Measurements from ENCODE around the gene PPP1R9B.

Gene PPP1R9B

DNA sequence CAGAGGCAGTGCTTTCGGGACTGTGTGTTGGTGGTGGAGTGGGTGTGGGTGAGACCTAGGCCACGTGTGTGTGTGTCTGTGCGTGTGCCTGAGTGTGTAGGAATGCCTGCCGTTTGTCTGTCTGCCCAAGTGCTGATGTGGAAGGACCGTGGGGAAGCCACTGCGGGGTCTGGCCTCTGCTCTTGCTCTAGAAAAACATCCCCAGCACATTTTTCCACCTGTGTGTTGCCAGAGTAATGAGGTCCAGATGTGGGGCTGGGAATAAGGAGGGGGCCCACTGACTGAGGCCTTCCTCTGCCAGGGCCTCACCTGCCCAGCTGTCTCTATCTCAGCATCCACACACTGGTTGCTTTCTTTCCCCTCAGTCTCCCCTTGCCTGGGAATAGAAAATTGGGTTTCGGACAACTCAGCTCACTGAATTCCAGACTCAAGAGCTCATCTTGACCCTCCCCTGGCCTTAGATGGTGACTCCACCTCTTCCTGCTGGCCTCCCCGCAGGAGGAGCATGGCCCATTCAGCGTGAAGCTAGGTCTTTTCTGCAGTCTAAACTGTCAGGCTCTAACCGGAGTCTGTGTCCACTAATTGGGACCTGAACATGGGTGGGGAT is 23.0 kb upstream of the PPP1R9B start:
- peak; percentile 79 for DNase-seq (ENCODE audit: low read depth)

DNA sequence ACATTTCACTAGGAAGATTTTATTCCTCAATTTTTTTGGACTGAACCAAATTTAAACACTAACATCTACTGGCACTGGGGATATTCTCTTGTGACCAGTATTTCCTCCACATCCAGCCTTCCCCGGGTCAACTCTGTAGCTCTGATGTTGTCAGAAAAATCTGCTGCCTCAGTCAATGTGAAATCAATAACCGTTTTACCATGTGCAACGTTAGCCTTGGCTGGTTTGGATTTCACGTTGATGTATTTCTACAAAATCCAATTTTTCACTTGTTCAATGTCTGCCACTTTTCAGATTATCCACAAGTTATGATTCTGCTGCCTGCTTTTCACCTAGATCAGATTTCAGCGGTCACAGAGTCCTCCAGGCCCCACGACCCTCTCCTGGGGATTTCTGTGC is 22.5 kb upstream of the PPP1R9B start:
- no peak for DNase-seq (ENCODE audit: low read depth)

DNA sequence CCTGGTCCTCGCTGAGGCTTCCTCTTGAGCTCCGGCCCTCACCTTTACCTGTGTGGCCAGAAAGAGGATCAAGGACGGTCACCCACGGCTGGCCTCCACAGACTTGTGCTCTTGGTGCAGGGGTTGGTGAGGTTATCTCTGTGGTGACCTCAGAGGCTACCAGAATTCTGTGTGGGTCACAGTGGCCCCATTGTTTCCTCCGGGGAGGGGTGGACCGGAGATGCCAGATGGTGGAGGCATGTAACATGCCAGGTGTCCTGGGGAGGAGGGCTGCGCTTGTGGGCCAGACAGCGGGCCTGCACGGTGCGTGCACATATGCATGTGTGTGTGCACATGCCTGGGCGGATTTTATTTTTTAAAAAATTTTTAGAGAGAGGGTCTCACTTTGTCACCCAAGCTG is 21.7 kb upstream of the PPP1R9B start:
- DNase-seq (ENCODE audit: low read depth), result no peak

DNA sequence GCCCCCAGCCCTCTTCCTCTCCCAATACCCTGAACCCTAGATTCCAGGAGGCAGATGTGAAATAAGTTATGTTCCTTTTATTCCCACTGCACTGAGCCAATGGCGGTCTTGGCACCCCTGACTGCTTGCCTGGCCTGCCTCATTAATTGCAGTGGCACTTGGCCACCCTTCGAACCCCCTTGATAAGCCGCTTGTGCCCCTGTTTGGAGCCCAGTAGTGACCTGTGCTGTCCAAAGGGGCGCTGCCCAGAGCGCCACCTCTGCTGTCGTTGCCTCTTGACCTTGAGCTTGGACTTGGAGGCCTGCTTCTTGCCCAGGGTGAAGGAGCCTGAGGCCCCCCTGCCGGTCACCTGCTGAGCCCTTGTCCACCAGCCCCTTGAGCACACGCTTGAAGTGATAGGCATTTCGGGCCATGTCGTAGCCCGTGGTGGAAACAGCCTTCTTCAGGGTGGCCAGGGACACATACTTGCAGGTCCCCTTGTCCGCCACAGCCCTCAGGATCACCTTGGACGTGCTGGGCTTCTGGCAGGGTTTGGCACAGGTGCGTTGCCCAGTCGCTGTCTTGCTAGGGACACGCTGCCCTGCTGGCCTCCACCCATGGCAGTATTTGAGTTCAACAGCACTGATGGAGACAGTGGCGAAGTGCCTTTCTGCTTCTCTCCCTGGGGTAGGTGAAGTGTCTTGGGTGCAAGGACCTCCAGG is 21.0 kb upstream of the PPP1R9B start:
- DNase-seq (ENCODE audit: low read depth), result no peak

DNA sequence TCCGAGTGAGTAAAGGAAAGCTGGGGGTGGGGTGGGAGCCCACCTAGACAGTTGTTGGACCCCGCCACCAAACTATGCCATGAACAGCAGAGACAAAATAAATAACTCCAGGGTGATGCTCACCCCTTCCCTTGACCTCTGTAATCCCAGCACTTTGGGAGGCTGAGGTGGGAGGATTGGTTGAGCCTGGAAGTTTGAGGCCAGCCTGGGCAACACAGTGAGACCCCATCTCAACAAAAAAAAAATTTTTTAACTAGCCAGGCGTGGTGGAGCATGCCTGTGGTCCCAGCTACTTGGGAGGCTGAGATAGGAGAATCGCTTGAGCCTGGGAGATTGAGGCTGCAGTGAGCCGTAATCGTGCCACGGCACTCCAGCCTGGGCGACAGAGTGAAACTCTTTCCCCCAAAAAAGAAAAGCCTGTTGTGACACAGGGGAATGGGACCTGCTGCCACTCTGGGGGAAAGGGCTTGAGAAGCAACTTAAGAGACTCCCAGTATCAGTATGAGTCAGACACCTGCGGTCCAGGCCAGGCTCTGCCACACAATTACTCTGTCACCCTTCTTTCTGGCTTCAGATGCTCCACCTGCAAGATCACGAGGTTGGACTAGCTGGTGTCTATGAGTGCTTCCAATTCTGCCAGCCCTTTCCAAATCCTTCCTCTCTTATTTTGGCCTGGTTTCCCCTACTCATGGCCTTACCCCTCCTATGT is 20.3 kb upstream of the PPP1R9B start:
- DNase-seq (ENCODE audit: low read depth), result no peak

DNA sequence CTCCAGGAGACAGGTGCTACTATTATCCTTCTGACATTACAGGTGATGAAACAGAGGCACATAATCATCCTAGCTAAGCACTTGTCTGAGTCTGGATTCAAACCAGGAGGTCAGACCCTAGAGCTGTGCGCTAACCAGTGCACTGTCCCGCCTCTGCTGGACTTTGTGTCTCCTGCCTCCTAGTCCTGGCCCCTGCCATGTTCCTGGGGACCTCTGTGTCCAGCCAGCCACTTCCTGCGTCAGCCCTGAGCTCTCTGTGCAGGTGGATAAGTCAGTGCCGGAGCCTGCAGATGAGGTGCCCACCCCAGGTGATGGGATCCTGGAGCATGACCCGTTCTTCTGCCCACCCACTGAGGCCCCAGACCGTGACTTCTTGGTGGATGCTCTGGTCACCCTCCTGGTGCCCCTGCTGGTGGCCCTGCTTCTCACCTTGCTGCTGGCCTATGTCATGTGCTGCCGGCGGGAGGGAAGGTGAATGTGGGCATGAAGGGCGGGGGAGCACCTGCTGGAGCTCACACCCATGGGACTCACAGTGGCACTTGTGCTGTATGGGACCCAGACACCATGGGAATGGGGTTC is 19.5 kb upstream of the PPP1R9B start:
- no peak for DNase-seq (ENCODE audit: low read depth)

DNA sequence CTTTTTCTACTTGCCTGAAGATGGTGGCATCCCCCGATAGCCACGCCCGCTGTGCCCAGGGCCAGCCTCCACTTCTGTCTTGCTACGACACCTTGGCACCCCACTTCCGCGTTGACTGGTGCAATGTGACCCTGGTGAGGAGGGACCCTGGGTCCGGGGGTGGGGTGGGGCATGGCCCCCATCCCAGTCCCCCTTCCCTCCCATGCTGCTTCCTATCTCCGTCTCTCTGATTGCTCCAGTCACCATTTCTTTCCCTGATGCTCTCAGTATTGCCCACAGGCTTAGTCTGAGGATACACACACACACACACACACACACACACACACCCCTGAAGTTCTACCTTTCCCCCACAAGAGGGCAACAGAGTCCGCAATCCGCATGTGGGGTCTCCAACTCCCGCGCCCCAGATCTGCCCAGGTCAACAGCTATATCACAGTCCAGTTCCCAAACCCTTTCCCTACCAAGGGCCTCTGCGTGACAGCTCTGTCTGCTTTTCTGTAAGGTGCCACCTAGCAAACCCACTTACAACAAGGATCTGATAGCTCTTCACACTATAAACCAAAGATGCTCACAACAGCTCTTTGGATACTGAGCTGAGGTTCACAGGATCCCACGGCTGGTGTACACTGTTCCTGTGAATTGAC is 18.8 kb upstream of the PPP1R9B start:
- no peak for DNase-seq (ENCODE audit: low read depth)

DNA sequence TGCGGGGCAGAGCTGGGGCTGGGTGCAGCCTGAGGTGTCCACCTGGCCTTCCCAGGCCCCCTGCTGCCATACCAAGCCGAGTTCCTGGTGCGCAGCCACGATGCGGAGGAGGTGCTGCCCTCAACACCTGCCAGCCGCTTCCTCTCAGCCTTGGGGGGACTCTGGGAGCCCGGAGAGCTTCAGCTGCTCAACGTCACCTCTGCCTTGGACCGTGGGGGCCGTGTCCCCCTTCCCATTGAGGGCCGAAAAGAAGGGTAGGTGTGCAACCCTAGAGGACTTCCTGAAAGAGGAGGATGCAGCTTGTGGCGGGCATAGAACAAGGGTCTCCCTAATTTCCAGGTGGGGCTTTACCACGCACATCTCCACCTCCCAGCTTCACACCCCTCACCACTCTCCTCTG is 17.8 kb upstream of the PPP1R9B start:
- no peak for DNase-seq (ENCODE audit: low read depth)

DNA sequence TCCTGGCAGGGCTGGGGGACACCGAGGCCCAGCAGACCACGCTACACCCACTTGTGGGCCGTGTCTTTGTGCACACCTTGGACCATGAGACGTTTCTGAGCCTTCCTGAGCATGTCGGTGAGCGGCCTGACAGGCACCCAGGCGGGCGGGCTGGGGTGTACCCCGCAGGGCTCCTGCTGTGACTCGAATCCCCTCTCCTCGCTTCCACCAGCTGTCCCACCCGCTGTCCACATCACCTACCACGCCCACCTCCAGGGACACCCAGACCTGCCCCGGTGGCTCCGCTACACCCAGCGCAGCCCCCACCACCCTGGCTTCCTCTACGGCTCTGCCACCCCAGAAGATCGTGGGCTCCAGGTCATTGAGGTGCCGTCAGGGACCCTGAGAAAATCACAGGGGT is 16.9 kb upstream of the PPP1R9B start:
- DNase-seq (ENCODE audit: low read depth), result no peak

DNA sequence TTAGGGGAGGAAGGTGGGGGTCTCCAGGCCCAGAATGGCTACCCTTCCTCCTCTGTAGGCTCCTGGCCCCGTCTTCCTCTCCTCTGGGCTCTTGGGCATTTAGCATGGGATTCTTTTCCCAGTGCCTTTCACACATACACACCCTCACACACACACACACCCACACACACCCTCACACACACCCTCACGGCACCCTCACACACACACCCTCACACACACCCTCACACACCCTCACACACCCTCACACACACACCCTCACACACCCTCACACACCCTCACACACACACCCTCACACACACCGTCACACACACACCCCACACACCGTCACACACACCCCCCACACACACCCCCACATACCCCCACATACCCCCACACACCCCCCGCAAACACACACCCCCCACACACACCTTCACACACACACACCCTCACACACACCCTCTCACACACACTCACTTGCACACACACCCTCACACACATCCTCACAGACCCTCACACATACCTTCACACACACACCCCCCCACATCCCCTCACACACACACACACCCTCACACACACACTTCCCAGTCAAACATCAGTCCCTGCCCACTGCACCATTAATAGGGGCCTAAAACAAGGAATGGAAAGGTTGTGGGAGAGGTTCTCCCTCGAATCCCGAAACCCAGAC is 16.2 kb upstream of the PPP1R9B start:
- DNase-seq (ENCODE audit: low read depth), result no peak

DNA sequence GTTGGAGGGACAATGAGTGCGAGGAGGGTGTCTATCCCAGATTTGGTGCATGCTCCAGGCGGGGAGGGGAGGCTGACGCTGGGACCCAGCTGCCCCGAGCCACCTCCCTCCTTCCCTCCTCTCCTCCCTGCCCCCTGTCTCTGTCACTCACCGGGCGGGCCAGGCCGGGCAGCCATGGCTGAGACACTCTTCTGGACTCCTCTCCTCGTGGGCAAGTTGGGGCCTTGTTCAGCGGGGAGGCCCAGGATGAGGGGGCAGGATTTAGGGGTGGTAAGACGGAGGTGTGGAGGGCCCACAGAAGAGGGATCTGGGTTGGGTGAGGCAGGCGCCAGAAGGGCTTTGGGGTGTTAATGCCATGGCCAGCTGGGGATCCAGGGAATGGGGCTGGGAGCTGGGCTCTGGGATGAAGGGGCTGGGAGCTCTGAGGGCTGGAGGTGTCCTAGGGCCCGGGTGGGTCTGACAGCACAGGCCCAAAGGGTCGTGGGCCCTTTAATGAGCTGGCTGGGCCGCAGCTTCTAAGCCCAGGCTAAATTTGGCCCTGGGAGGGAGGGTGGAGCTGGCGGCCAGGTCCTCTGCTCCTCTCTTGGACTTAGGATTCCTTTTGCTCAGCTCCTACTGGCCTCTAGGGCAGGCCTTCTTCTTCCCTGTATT is 15.5 kb upstream of the PPP1R9B start, which contains the start of gene SGCA:
Gene SGCA (plus strand): TSS at position 139 of the 651 bp plus-strand sequence. CDS start 36 bp downstream, at position 175.
- no peak for DNase-seq (ENCODE audit: low read depth)

DNA sequence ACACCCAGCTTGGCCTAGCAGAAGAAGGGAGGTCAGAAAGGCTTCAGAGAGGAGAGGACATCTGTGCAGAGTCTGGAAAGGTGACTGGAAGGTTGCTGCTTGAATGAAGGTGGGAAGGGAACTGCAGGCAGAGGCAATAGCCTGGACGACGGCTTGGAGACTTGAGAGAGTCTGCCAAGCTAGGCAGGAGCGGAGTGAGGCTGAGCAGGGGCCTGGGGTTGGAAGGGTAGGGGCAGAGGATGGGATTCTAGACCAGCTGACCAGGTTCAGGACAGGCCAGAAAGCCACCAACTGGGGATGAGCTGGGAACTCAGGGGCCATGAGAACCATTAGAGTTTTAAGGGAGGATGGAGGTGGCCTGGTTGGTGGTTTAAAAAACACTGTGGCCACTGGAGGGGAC is 15.0 kb upstream of the PPP1R9B start:
- no peak for DNase-seq (ENCODE audit: low read depth)

DNA sequence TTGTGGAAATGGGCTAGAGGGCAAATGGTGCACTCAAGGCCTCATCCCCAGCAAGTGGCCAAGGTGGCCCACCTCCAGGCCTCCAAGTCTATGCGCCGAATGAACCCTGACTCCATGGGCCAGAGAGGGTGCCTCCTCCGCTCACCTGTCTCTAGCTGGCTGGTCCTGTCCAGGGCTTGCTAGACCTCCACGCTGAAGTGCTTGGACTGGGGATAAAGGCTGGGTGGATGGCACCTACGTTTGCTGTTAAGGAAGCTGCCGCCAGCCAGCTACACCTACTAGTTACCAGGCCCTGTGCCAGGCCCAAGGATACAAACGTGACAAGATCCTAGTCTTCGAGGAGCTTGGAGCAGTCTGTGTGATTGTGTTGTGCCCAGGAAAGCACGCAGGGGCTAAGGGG is 14.6 kb upstream of the PPP1R9B start:
- no peak for DNase-seq (ENCODE audit: low read depth)

DNA sequence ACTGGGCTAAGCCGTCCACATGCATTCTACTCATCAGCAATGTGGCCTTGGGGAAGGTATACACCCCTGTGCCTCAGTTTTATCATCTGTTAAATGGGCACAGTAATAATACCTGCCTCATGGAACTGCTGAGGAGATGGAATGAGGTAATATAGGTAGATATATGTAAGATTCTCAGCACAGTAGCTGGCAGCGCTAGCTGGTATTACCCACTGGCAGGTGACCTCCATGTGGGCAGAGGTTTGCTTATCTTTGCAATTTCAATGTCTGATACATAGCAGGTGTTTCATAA is 14.2 kb upstream of the PPP1R9B start:
- DNase-seq (ENCODE audit: low read depth), result no peak

DNA sequence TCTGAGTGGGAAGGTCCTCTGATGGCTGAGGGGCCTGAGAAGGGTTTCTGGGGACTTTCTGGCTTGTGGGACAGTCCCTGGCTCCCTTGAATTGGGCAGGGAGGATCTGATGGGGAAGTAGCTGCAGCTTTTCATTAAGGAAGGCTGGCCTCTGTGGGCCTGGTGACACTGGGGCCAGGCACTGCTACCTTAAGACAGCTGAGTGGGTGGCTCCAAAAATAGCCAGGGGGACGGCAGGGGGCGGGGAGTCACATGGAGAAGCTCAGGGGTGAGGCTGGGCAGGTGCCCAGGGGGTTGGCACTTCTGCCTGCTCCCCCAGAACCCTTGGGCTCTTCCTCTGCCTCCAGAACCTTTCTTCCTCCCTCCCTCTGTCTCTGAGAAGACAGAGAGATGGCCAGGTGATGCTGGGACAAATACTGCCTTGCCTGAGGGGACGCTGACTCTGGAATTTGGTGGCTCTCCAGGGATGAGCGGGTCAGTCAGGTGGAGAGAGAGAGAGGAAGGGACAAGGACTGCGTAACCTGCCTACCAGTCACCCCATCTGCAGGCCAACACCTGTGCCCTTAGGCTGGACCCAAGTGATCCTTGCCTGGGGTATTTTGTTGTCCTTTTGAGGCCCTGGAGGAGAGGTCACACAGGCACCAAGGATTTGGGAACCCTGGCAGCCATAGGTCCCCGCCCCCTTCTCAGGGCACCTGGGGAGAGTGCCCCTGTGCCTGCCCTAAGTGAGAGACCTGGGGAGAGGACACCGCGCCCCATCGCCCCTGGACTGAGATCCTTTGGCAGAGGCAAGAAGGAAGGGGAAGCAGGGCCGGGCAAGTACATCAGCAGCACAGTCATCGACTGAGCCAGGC is 13.6 kb upstream of the PPP1R9B start:
- DNase-seq (ENCODE audit: low read depth), result no peak

DNA sequence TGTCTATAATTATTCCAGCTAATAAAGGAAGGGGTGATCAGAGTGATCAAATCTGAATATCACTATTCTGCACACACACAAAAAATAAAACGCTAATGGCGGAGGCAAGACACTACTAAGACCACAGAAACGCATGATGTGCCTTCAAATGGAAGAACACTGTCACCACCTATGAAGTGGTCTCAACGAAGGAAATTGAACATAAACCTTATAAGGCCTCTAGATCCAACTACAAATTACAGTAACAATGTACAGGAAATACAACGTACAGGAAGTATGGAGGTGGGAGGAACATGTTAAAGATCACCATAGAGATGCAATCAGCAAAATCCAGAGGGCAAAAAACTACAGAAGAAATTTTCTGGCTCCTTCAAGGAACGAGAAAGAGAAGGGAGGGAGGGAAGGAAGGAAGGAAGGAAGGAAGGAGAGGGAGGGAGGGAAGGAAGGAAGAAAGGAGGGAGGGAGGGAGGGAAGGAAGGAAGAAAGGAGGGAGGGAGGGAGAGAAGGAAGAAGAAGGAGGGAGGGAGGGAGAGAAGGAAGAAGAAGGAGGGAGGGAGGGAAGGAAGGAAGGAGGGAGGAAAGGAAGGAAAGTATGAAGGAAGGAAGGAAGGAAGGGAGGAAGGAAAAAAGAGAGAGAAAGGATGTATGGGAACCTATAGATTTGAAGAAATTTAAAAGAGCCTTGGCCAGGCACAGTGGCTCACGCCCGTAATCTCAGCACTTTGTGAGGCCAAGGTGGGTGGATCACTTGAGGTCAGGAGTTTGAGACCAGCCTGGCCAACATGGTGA is 12.2 kb upstream of the PPP1R9B start:
- DNase-seq (ENCODE audit: low read depth), result no peak

DNA sequence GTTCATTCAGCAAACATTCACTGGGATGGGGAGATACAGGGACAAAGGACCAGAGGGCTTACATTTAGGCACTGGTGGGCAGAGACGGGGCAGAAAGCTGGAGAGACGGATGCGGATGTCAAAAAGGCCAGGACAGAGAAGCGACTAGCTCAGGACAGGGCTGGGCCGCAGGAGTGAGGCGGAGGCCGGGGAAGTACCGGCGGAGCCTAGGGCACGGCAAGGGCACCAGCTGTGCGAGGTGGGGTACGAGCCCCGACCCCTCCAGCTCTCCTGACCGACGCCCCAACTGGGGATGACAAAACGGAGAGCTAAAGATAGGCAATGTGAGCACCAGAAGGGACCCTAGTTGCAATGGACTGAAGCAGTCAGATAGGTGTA is 11.4 kb upstream of the PPP1R9B start:
- DNase-seq (ENCODE audit: low read depth), result no peak

DNA sequence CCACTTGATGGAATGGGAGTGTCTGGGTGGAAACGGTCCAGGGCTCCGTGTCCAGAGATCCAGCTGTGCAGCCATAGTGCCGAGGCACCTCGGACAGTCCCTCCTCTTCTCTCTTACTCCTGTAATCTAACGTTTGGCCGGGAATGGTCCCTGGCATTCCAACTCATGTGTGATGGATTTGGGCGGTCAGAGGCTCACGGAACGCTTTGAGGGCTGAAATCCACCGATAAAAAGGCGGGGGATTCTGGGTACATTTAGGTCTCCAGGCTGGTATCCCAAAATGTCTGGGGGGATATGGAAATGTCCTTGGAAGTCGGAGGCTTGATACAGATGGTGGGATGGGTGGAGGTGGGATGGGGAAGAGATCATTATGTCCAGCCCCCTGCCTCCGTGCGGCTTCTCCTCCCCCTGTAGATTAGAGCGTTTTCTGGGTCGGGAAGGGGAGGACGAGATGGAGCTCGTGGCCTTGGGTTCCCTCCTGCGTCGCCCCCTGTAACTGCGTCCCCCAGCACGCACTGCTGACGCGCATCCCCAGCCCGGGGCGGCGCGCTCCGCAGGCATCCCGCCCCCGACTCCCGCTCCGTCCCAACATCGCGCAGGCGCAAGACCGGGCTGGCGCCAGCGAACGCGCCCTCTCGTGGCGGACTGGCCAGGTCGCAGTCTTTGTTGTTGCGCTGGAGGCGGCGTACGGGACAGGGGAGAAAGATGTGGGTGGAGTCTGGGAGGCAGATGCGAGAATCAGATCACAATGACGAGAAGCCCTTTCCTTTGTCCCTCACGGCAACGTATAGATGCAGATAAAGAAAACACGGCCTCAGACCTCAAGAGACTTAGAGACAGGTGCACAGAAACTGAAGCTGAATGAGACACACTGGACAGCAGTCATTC is 10.8 kb upstream of the PPP1R9B start:
- DNase-seq (ENCODE audit: low read depth), result peak; percentile 83

DNA sequence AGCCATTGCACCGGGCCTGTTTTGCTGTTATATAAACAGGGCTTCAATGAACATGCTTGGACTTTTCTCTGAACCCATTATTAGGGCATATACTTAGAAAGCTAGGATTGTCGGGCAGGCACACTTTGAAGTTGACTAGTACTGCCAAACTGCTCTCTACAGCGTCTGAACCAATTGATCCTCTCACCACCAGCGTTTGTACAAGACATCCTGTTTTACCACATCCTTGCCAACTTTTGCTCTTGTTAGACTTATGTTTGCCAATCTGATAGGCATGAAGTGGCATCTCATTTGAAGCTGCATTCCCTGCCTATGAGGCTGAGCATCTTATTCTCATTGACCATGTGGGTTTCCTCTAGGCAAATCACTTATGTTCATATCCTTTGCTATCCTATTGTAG is 7.4 kb upstream of the PPP1R9B start:
- no peak for DNase-seq (ENCODE audit: low read depth)

Data from fibroblast of the conjunctiva (primary cell).